ENCODE measurements around the gene ADAM23. TPM values are rescaled to one million over a fixed set of nuclear protein-coding genes. Genes with fewer than 3 reads are reported as not detected.

ADAM23 gene
- total and polyA plus RNA-seq, 2 experiments from 2014 or later, result 11.8 to 15.9 TPM

DNA sequence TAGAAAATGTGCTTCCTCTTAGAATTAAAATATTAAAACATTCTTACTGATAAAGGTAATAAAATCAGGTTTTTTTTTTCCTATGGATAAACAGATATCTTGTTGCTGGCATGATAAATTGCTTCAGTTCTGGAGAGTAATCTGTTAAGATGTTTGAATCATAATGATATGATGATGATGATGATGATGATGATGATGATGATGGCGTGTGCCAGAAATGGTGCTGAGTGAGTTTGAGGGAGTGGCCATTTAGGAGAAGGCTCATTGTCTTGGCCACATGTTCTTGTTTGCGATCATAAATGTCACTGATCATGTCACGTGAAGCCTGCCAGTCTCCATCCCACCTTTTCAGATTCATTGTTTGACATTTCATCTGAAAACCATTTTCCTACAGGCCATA lies 35.0 kb downstream of the ADAM23 start:
- no peak for TF ChIP-seq POLR2AphosphoS5 (IDR thresholded peaks at IDR 0.05; ENCODE audit: low read depth)
- no peak for TF ChIP-seq EZH2 (IDR thresholded peaks at IDR 0.05; ENCODE audit: low read depth, unreplicated experiment)
- no peak for TF ChIP-seq ZNF114 (CRISPR knock-in tag; IDR thresholded peaks at IDR 0.05)
- TF ChIP-seq NANOG (IDR thresholded peaks at IDR 0.05; ENCODE audit: borderline replicate concordance), result no peak
- no peak for TF ChIP-seq ETS1 (IDR thresholded peaks at IDR 0.05)
- TF ChIP-seq STAT1 (IDR thresholded peaks at IDR 0.05; ENCODE audit: unreplicated experiment), result no peak
- TF ChIP-seq JUNB (IDR thresholded peaks at IDR 0.05; ENCODE audit: unreplicated experiment), result no peak
- TF ChIP-seq EZH2phosphoT487 (IDR thresholded peaks at IDR 0.05; ENCODE audit: unreplicated experiment), result no peak
- TF ChIP-seq, protein P1, sequence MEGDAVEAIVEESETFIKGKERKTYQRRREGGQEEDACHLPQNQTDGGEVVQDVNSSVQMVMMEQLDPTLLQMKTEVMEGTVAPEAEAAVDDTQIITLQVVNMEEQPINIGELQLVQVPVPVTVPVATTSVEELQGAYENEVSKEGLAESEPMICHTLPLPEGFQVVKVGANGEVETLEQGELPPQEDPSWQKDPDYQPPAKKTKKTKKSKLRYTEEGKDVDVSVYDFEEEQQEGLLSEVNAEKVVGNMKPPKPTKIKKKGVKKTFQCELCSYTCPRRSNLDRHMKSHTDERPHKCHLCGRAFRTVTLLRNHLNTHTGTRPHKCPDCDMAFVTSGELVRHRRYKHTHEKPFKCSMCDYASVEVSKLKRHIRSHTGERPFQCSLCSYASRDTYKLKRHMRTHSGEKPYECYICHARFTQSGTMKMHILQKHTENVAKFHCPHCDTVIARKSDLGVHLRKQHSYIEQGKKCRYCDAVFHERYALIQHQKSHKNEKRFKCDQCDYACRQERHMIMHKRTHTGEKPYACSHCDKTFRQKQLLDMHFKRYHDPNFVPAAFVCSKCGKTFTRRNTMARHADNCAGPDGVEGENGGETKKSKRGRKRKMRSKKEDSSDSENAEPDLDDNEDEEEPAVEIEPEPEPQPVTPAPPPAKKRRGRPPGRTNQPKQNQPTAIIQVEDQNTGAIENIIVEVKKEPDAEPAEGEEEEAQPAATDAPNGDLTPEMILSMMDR (conservative IDR thresholded peaks at IDR 0.05; ENCODE audit: low read depth in 2 of 2), result no peak
- Histone ChIP-seq H3K79me2 (replicated peaks; ENCODE audit: insufficient read depth) (no peaks in the 10 kb centered on the region), H3K9me2 (ENCODE audit: insufficient read depth) (no peaks in the 10 kb centered on the region), H3K27ac (ENCODE audit: low read depth) (no peak overlapping the region), H3K4me2 (no peak overlapping the region), H2AFZ (no peak overlapping the region), H3K36me3 (ENCODE audit: insufficient read depth) (peaks cover 3% of the 10 kb centered on the region; the same call in 1 of the 2 replicates), H3K4me3 (no peak overlapping the region), H3K27me3 (ENCODE audit: insufficient read depth) (no peaks in the 10 kb centered on the region), H3K4me1 (ENCODE audit: insufficient read depth) (peaks cover 6% of the 10 kb centered on the region; the same call in 1 of the 2 replicates), H4K20me1 (replicated peaks; ENCODE audit: insufficient read depth) (no peaks in the 10 kb centered on the region), H3F3A (replicated peaks; ENCODE audit: low read depth) (no peaks in the 10 kb centered on the region)
- Mint-ChIP-seq H3K9me3 (0 out of 3 replicates have a peak, but pooled peaks cover 5% of the 10 kb centered on the region), H3K4me3 (no peak overlapping the region), H3K27ac (no peak overlapping the region), H3K4me1 (peaks cover 10% of the 10 kb centered on the region), H3K36me3 (ENCODE audit: low read depth) (peaks cover 13% of the 10 kb centered on the region; the same call in 2 of the 3 replicates), H3K27me3 (ENCODE audit: insufficient read depth, low read depth, poor library complexity) (no peaks in the 10 kb centered on the region)
- DNase-seq (ENCODE audit: low spot score), result no peak
- no peak for ATAC-seq

- ATAC-seq (peak; percentile 38; the same call in 2 of the 3 replicates), DNase-seq (ENCODE audit: low spot score) (no peak)
- TF ChIP-seq EZH2phosphoT487 (IDR thresholded peaks at IDR 0.05; ENCODE audit: unreplicated experiment), result no peak
- TF ChIP-seq, protein P2, sequence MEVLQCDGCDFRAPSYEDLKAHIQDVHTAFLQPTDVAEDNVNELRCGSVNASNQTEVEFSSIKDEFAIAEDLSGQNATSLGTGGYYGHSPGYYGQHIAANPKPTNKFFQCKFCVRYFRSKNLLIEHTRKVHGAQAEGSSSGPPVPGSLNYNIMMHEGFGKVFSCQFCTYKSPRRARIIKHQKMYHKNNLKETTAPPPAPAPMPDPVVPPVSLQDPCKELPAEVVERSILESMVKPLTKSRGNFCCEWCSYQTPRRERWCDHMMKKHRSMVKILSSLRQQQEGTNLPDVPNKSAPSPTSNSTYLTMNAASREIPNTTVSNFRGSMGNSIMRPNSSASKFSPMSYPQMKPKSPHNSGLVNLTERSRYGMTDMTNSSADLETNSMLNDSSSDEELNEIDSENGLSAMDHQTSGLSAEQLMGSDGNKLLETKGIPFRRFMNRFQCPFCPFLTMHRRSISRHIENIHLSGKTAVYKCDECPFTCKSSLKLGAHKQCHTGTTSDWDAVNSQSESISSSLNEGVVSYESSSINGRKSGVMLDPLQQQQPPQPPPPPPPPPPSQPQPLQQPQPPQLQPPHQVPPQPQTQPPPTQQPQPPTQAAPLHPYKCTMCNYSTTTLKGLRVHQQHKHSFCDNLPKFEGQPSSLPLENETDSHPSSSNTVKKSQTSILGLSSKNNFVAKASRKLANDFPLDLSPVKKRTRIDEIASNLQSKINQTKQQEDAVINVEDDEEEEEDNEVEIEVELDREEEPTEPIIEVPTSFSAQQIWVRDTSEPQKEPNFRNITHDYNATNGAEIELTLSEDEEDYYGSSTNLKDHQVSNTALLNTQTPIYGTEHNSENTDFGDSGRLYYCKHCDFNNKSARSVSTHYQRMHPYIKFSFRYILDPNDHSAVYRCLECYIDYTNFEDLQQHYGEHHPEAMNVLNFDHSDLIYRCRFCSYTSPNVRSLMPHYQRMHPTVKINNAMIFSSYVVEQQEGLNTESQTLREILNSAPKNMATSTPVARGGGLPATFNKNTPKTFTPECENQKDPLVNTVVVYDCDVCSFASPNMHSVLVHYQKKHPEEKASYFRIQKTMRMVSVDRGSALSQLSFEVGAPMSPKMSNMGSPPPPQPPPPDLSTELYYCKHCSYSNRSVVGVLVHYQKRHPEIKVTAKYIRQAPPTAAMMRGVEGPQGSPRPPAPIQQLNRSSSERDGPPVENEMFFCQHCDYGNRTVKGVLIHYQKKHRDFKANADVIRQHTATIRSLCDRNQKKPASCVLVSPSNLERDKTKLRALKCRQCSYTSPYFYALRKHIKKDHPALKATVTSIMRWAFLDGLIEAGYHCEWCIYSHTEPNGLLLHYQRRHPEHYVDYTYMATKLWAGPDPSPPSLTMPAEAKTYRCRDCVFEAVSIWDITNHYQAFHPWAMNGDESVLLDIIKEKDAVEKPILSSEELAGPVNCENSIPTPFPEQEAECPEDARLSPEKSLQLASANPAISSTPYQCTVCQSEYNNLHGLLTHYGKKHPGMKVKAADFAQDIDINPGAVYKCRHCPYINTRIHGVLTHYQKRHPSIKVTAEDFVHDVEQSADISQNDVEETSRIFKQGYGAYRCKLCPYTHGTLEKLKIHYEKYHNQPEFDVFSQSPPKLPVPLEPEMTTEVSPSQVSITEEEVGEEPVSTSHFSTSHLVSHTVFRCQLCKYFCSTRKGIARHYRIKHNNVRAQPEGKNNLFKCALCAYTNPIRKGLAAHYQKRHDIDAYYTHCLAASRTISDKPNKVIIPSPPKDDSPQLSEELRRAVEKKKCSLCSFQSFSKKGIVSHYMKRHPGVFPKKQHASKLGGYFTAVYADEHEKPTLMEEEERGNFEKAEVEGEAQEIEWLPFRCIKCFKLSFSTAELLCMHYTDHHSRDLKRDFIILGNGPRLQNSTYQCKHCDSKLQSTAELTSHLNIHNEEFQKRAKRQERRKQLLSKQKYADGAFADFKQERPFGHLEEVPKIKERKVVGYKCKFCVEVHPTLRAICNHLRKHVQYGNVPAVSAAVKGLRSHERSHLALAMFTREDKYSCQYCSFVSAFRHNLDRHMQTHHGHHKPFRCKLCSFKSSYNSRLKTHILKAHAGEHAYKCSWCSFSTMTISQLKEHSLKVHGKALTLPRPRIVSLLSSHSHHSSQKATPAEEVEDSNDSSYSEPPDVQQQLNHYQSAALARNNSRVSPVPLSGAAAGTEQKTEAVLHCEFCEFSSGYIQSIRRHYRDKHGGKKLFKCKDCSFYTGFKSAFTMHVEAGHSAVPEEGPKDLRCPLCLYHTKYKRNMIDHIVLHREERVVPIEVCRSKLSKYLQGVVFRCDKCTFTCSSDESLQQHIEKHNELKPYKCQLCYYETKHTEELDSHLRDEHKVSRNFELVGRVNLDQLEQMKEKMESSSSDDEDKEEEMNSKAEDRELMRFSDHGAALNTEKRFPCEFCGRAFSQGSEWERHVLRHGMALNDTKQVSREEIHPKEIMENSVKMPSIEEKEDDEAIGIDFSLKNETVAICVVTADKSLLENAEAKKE (CRISPR knock-in tag; IDR thresholded peaks at IDR 0.05), result no peak
- TF ChIP-seq, protein P1 (conservative IDR thresholded peaks at IDR 0.05; ENCODE audit: low read depth in 2 of 2), result no peak
- peaks cover 3% of the 10 kb centered on the region; the same call in 1 of the 2 replicates for H3K36me3 ChIP-seq (ENCODE audit: insufficient read depth)
- no peak overlapping the region for H2AFZ ChIP-seq
- no peaks in the 10 kb centered on the region for H3K79me2 ChIP-seq (replicated peaks; ENCODE audit: insufficient read depth)
- H3K4me1 Mint-ChIP-seq, result peaks cover 10% of the 10 kb centered on the region
- H3K27me3 Mint-ChIP-seq (ENCODE audit: insufficient read depth, low read depth, poor library complexity), result no peaks in the 10 kb centered on the region
- no peak overlapping the region for H3K27ac Mint-ChIP-seq
- H3K27ac ChIP-seq (ENCODE audit: low read depth), result no peak overlapping the region
- H4K20me1 ChIP-seq (replicated peaks; ENCODE audit: insufficient read depth), result no peaks in the 10 kb centered on the region
- no peak overlapping the region for H3K4me3 Mint-ChIP-seq
- peaks cover 13% of the 10 kb centered on the region for H3K36me3 Mint-ChIP-seq (ENCODE audit: low read depth)
- H3K27me3 ChIP-seq (ENCODE audit: insufficient read depth), result no peaks in the 10 kb centered on the region
- no peak overlapping the region for H3K4me3 ChIP-seq
- peaks cover 6% of the 10 kb centered on the region; the same call in 1 of the 2 replicates for H3K4me1 ChIP-seq (ENCODE audit: insufficient read depth)
- H3K4me2 ChIP-seq, result no peak overlapping the region
- H3K9me3 Mint-ChIP-seq, result peaks cover 8% of the 10 kb centered on the region; the same call in 1 of the 3 replicates
- no peaks in the 10 kb centered on the region for H3F3A ChIP-seq (replicated peaks; ENCODE audit: low read depth)
- no peaks in the 10 kb centered on the region; the same call in 1 of the 2 replicates for H3K9me2 ChIP-seq (ENCODE audit: insufficient read depth)
Measured at GRCh38 chr2:206480161-206480560, 36.8 kb downstream of the ADAM23 start.

All from GM23338 (cell line).